ENCODE results near the gene SSRP1.

- TF ChIP-seq, protein P1, sequence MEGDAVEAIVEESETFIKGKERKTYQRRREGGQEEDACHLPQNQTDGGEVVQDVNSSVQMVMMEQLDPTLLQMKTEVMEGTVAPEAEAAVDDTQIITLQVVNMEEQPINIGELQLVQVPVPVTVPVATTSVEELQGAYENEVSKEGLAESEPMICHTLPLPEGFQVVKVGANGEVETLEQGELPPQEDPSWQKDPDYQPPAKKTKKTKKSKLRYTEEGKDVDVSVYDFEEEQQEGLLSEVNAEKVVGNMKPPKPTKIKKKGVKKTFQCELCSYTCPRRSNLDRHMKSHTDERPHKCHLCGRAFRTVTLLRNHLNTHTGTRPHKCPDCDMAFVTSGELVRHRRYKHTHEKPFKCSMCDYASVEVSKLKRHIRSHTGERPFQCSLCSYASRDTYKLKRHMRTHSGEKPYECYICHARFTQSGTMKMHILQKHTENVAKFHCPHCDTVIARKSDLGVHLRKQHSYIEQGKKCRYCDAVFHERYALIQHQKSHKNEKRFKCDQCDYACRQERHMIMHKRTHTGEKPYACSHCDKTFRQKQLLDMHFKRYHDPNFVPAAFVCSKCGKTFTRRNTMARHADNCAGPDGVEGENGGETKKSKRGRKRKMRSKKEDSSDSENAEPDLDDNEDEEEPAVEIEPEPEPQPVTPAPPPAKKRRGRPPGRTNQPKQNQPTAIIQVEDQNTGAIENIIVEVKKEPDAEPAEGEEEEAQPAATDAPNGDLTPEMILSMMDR (IDR thresholded peaks at IDR 0.05) = no peak
- no peak for TF ChIP-seq POLR2A (IDR thresholded peaks at IDR 0.05)
These were observed 26.3 kb downstream of the SSRP1 start for GRCh38 chr11:57309106-57310059.

Data from adrenal gland (tissue), 5 donors.